Stimulated activated effector memory CD8-positive, alpha-beta T cell treated with anti-CD3 and anti-CD28 coated beads, Interleukin-12 subunit alpha, Interleukin-12 subunit beta, amount 100 ng/mL, for 72 hours (primary cell): Measurements from ENCODE around the gene MIGA2.
"Not testable (repeated sequence)": the region's sequence is repeated elsewhere in the genome, so short reads cannot be mapped to it uniquely, and the experiment has no call there.

Experiments
- ATAC-seq: fragments of 150-1000 bp; cut with Tn5 transposase; 2 replicates; pipeline ENCODE4 v1.10.0; 2021
- DNase-seq, 2 donors: peaks; one replicate each; pipeline ENCODE4 v3.0.0; 2021 to 2022; ENCODE audit warnings: low spot score in 2 of 2
- H3K27ac Mint-ChIP-seq: one replicate; pipeline ENCODE4 v1.8.0; 2022; ENCODE audit warnings: mild to moderate bottlenecking, mixed read lengths
- H3K36me3 Mint-ChIP-seq: one replicate; pipeline ENCODE4 v1.8.0; 2022; ENCODE audit warnings: mild to moderate bottlenecking, mixed read lengths
- H3K4me1 Mint-ChIP-seq: one replicate; pipeline ENCODE4 v1.8.0; 2022; ENCODE audit warnings: mixed read lengths
- H3K4me3 Mint-ChIP-seq: one replicate; pipeline ENCODE4 v1.8.0; 2022; ENCODE audit warnings: mild to moderate bottlenecking, mixed read lengths
- H3K9me3 Mint-ChIP-seq: one replicate; pipeline ENCODE4 v1.8.0; 2022; ENCODE audit warnings: mixed read lengths

The MIGA2 gene

GRCh38 chr9:129023036-129023907 lies 13.2 kb upstream of the MIGA2 start:
- Mint-ChIP-seq H3K4me1 (peaks cover 27% of the 10 kb centered on the region), H3K27ac (peak overlapping the region; percentile 86)

DNA sequence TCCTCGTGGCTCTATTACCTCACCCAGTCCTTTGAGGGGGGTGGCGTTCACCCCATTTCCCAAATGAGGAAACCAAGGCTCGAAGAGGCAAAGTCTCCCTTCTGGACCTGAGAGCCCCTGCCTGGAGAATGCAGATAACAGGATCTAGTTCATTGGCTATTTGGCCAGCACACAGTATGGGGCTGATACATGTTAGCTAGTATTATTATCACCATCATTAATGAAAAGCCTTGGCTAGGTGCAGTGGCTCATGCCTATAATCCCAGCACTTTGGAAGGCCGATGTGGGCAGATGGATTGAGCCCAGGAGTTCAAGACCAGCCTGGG lies 12.6 kb upstream of the MIGA2 start:
- ATAC-seq (no peak), DNase-seq (no peak)
- no peak overlapping the region for H3K27ac Mint-ChIP-seq
- H3K4me1 Mint-ChIP-seq, result peaks cover 27% of the 10 kb centered on the region
- no peak overlapping the region for H3K4me3 Mint-ChIP-seq
- H3K9me3 Mint-ChIP-seq, result no peaks in the 10 kb centered on the region
- peaks cover 44% of the 10 kb centered on the region for H3K36me3 Mint-ChIP-seq

More at GRCh38 chr9:129023036-129023907, 13.2 kb upstream of the MIGA2 start:
- no peak overlapping the region for H3K4me3 Mint-ChIP-seq
- peaks cover 50% of the 10 kb centered on the region for H3K36me3 Mint-ChIP-seq
- ATAC-seq, result no peak
- no peaks in the 10 kb centered on the region for H3K9me3 Mint-ChIP-seq
- DNase-seq, result no peak

- Mint-ChIP-seq H3K4me1 (peaks cover 32% of the 10 kb centered on the region), H3K4me3 (peak overlapping the region; percentile 86), H3K9me3 (no peaks in the 10 kb centered on the region), H3K27ac (peak overlapping the region; percentile 83), H3K36me3 (peaks cover 16% of the 10 kb centered on the region)
- ATAC-seq (no peak), DNase-seq (no peak)
Measured at GRCh38 chr9:129026442-129027223, 9.8 kb upstream of the MIGA2 start.

DNA sequence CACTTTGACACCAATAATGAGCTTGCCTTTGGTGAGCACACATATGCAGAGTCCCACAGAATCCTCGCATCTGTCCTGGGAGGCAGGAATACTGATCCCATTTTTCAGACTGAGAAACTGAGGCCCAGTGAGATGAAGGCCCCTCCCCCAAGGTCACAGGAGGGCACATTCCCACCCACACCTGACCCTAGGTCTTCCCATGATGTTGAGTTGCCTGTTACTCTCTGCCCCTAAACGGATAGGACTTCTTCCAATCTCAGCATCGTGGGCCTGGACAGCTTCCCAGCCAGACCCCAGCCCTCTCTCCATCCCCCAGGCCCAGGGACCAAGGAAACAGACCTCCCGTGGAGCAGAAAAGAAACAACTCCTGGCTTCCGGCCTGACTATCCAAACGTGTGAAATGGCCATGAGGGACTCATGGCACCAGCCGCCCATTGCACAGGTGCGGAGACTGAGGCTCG lies 9.2 kb upstream of the MIGA2 start:
- Mint-ChIP-seq H3K4me3 (peak overlapping the region; percentile 86), H3K27ac (peak overlapping the region; percentile 83), H3K4me1 (peaks cover 26% of the 10 kb centered on the region), H3K9me3 (no peaks in the 10 kb centered on the region), H3K36me3 (peaks cover 10% of the 10 kb centered on the region)
- no peak for ATAC-seq
- DNase-seq, result no peak

DNA sequence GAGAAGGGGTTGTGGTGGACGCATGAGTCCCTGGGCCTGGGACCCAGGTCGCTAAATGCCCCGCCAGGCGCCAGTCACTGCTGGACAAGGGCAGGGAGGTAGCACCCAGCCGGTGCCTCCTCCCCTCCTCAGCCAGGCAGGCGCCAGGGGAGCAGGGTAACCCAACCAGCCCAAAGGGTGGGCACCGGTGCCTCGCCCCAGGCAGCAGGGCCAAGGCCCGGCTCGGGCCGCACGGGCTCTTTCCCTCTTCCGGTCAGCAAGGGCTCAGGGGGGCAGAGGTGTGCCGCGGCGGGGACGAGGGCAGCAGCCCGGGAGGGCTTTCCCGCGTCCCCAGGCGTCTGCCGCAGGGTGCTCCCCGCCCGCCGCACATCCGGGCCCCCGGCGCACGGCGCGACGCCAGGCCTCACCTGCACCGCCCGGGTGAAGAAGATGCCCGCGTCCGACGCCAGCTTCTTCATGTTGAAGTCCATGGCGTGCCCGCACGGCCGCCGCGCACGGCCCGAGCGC lies 8.7 kb upstream of the MIGA2 start:
- H3K4me1 Mint-ChIP-seq, result peaks cover 21% of the 10 kb centered on the region
- H3K9me3 Mint-ChIP-seq, result no peaks in the 10 kb centered on the region
- H3K4me3 Mint-ChIP-seq, result peak overlapping the region; percentile 86
- ATAC-seq, result peak; percentile 83
- peaks cover 6% of the 10 kb centered on the region for H3K36me3 Mint-ChIP-seq
- H3K27ac Mint-ChIP-seq, result peak overlapping the region; percentile 83
- peak in 1 of 2 donors; percentile 89 for DNase-seq

DNA sequence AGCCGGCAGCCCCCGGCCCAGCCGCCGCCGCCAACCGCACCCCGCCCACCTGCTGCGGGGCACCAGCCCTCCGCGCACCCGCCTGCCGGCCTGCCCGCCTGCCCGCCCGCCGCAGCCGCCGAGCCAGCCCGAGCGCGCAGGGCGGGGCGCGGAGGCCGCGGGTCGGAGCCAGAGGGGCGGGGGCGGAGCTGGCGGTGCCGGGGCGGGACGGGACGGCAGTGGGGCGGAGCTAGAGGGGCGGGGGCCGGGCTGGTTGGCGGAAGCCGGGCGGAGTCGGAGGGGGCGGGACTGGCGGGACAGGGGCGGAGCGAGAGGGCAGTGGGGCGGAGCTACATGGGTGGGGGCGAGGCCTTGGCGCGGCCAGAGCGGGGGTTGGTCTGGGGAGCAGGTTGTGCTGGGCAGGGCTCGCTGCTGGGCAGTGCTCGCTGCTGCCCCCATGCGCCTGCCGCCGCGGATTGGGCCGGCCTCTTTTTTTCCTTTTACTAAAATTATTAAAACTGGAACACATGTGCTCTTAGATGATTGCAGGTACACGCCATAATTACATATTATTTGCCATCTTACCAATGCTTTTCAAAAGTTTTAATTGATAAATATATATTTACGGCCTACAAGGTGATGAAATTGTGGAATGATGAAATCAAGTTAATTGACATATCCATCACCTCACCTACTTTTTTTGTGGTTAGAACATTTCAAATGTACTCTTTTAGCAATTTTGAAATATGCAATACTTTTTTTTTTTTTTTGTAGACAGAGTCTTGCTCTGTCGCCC lies 8.0 kb upstream of the MIGA2 start, which contains the start of gene SH3GLB2:
Gene SH3GLB2 (minus strand): TSS at position 140 of the 775 bp plus-strand sequence. CDS start 177 bp downstream, outside the sequence.
- peak within 1 kb of the TSS; percentile 86 for H3K4me3 Mint-ChIP-seq
- no peaks in the 10 kb centered on the region for H3K9me3 Mint-ChIP-seq
- ATAC-seq (peak; percentile 87), DNase-seq (peak; percentile 95 to 98)
- H3K27ac Mint-ChIP-seq, result peak within 1 kb of the TSS; percentile 83
- peaks cover 16% of the 10 kb centered on the region for H3K4me1 Mint-ChIP-seq
- H3K36me3 Mint-ChIP-seq, result peaks cover 6% of the 10 kb centered on the region

DNA sequence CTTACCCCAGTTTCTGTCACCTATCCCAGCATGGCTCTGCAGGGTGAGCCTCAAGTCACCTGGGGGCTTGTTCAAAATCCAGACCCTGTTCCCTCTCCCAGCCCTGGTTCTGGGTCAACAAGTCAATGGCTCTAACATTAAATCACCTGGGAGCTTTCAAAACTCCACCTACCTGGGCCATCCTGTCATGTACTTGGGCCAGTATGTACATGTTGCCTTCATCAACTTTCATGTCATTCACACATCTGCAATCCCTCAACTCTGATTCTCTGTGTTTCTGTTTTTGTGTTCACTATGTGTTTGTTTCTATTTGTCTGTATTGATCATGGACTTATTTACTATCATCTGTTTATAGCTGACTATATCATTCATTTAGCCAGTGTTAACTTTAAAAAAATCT lies 6.2 kb upstream of the MIGA2 start:
- peaks cover 6% of the 10 kb centered on the region for H3K36me3 Mint-ChIP-seq
- DNase-seq, result no peak
- no peaks in the 10 kb centered on the region for H3K9me3 Mint-ChIP-seq
- no peak overlapping the region for H3K4me3 Mint-ChIP-seq
- no peak overlapping the region for H3K27ac Mint-ChIP-seq
- no peak for ATAC-seq
- H3K4me1 Mint-ChIP-seq, result peaks cover 16% of the 10 kb centered on the region

GRCh38 chr9:129031514-129031913 lies 4.9 kb upstream of the MIGA2 start:
- H3K27ac Mint-ChIP-seq, result no peak overlapping the region
- peaks cover 10% of the 10 kb centered on the region for H3K36me3 Mint-ChIP-seq
- DNase-seq (no peak), ATAC-seq (no peak)
- H3K4me3 Mint-ChIP-seq, result no peak overlapping the region
- no peaks in the 10 kb centered on the region for H3K9me3 Mint-ChIP-seq
- peaks cover 22% of the 10 kb centered on the region for H3K4me1 Mint-ChIP-seq

DNA sequence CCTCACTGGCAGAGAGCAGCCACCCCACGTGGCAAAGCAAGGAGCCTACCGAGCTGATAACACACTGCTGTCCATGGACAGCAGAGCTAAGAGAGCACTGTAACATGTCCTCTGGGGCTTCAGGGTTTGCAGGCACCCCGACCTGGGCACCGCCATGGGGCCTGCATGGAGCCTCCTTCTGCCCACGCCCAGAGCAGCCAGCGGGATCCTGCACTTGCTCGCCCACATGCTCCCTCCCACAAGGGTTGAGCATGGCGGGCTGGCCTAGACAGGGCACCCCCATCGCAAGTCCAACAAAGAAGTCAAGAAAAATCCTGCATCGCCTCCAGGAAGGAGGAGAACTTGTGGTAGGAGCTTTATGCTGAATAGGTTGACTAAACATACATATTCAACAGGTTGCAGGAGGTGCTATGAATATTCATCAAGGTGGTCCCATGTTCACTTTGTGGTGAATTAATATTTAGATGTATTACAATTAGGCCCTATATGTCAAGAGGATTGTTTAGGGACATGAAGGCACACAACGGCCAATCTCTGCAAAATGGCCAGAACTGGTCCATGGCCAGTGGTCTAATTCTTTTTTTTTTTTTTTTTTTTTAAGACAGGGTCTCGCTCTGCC lies 3.8 kb upstream of the MIGA2 start:
- Mint-ChIP-seq H3K36me3 (peaks cover 4% of the 10 kb centered on the region), H3K9me3 (no peaks in the 10 kb centered on the region), H3K4me1 (peaks cover 22% of the 10 kb centered on the region), H3K4me3 (no peak overlapping the region), H3K27ac (no peak overlapping the region)
- ATAC-seq, result no peak
- no peak for DNase-seq

- Mint-ChIP-seq H3K9me3 (no peaks in the 10 kb centered on the region), H3K4me3 (no peak overlapping the region), H3K4me1 (peaks cover 28% of the 10 kb centered on the region), H3K36me3 (peaks cover 4% of the 10 kb centered on the region), H3K27ac (no peak overlapping the region)
- DNase-seq, result no peak
- ATAC-seq, result no peak
Measured at GRCh38 chr9:129033216-129033615, 3.2 kb upstream of the MIGA2 start.

- peak overlapping the region; percentile 93 for H3K27ac Mint-ChIP-seq
- H3K36me3 Mint-ChIP-seq, H3K9me3 Mint-ChIP-seq, DNase-seq: not testable (repeated sequence)
- peak; percentile 1 for ATAC-seq
- peaks cover 38% of the 10 kb centered on the region for H3K4me1 Mint-ChIP-seq
- H3K4me3 Mint-ChIP-seq, result peak overlapping the region; percentile 94
Measured at GRCh38 chr9:129035838-129036237, 588 bp upstream of the MIGA2 start.

GRCh38 chr9:129036923-129037766 lies 719 bp downstream of the MIGA2 start:
- peak overlapping the region; percentile 93 for H3K27ac Mint-ChIP-seq
- peak overlapping the region; percentile 94 for H3K4me3 Mint-ChIP-seq
- DNase-seq (no peak), ATAC-seq (no peak)
- H3K36me3 Mint-ChIP-seq, result peaks cover 22% of the 10 kb centered on the region
- no peaks in the 10 kb centered on the region for H3K9me3 Mint-ChIP-seq
- peaks cover 38% of the 10 kb centered on the region for H3K4me1 Mint-ChIP-seq

DNA sequence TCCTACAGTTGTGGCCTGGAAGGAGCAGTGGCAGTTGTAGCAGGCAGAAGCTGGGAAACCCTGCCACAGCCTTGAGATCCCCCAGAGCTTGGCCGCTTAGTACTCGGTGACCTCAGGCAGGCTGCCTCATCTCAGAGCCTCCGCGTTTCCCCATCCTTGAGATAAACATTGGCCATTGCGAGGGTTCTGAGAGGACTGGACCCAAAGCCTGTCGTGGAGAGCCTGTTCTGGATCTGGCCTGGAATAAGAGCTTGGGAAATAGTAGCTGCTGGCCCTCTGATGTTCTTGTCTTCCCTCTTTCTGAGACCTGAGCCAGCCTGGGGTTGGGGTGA lies 1.3 kb downstream of the MIGA2 start:
- Mint-ChIP-seq H3K9me3 (no peaks in the 10 kb centered on the region), H3K4me1 (peaks cover 38% of the 10 kb centered on the region), H3K4me3 (peak overlapping the region; percentile 94), H3K27ac (peak overlapping the region; percentile 93), H3K36me3 (peaks cover 28% of the 10 kb centered on the region)
- ATAC-seq, result no peak
- DNase-seq, result no peak
